ENCODE data around the gene BCL2L1. TPM values are rescaled to one million over a fixed set of nuclear protein-coding genes. Genes with fewer than 3 reads are reported as not detected.

Gene BCL2L1
- total RNA-seq, 2 donors from 2014 or later = 120 to 152 TPM

GRCh38 chr20:31701591-31701990 lies 21.1 kb downstream of the BCL2L1 start:
- peaks cover 9 to 34% of the 10 kb centered on the region in 2 donors for H3K36me3 Mint-ChIP-seq (ENCODE audit: insufficient read depth in 2 of 2)
- H3K9me3 Mint-ChIP-seq = peaks cover 0 to 1% of the 10 kb centered on the region in 2 donors
- H3K27ac Mint-ChIP-seq = peak overlapping the region; percentile 88
- no peaks in the 10 kb centered on the region for H3K27me3 Mint-ChIP-seq (ENCODE audit: low read depth)
- DNase-seq (no peak), ATAC-seq (replicated peaks in 1 of 2) (no peak)
- H3K4me1 Mint-ChIP-seq (ENCODE audit: low read depth) = peaks cover 77% of the 10 kb centered on the region
- peak overlapping the region in 1 of 2 donors; percentile 48 for H3K4me3 Mint-ChIP-seq

DNA sequence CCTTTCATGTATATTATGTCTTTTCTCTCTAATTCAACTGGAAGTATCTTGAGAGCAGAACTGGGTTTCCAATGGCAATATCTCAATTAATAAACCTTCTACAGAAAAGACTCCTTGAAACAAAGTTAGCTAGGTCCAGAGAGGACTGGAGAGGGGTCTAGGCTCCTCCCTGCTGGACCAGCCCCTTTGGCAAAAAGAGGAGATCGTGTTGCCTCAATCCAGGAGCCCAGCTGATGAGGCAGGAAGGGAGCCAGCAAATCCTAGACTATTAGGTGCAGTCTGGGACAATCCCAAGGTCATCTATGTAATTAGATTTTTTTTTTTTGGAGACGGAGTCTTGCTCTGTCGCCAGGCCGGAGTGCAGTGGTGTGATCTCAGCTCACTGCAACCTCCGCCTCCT lies 21.9 kb downstream of the BCL2L1 start:
- no peak for DNase-seq
- ATAC-seq (replicated peaks in 1 of 2) = no peak
- H3K9me3 Mint-ChIP-seq = peaks cover 0 to 1% of the 10 kb centered on the region in 2 donors
- H3K4me1 Mint-ChIP-seq (ENCODE audit: low read depth) = peaks cover 76% of the 10 kb centered on the region
- H3K36me3 Mint-ChIP-seq (ENCODE audit: insufficient read depth in 2 of 2) = peaks cover 9 to 37% of the 10 kb centered on the region in 2 donors
- peak overlapping the region; percentile 28 to 92 for H3K4me3 Mint-ChIP-seq
- H3K27me3 Mint-ChIP-seq (ENCODE audit: low read depth) = no peaks in the 10 kb centered on the region
- peak overlapping the region; percentile 99 for H3K27ac Mint-ChIP-seq

- peak overlapping the region; percentile 99 for H3K27ac Mint-ChIP-seq
- peaks cover 9 to 38% of the 10 kb centered on the region in 2 donors for H3K36me3 Mint-ChIP-seq (ENCODE audit: insufficient read depth in 2 of 2)
- peaks cover 0 to 1% of the 10 kb centered on the region in 2 donors for H3K9me3 Mint-ChIP-seq
- peak overlapping the region; percentile 43 to 92 for H3K4me3 Mint-ChIP-seq
- DNase-seq = no peak
- H3K4me1 Mint-ChIP-seq (ENCODE audit: low read depth) = peaks cover 78% of the 10 kb centered on the region
- no peak for ATAC-seq (replicated peaks in 1 of 2)
- no peaks in the 10 kb centered on the region for H3K27me3 Mint-ChIP-seq (ENCODE audit: low read depth)
Observed at GRCh38 chr20:31699801-31700728, 22.6 kb downstream of the BCL2L1 start.

DNA sequence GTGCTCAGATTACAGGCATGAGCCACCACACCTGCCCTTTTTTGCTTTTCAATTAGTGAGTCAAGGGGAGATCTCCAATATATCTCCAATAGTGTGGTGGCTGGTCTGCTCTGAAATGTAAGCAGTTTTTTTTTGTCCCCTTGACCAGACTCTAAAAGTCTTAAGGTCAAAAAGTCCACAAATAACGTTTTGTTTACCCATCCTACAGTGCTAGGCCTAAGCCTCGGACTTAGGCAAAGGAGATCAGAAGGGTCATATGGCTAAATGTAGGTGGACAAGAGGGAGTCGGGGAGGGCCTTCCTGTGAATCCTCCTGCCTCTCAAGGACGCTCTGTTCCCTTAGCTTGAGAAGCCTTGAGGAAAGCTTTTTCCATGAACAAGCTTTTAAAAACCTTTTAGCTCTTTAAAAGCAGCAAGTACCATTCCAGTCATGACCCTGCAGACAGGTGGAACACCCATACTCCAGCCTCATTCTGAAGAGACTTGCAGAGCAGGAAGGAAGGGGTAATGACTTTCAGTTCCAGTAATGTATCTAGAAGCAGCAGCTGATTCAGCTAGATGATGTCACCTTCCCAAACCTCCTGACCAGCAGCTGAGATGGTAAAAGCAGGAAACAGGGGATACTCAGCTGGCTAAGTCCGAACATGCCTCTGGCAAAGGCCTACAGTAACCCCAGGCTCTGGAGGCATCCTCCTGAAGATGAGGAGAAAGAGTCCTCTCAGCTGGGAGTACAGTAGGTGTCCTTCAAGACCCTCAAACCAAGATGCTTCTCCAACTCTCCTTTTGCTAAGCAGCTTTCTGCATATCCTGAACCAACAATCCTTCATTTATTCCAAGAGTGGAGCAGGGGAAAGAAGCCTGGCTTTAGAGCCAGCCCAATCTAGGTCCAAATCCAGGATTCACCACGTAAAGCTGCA lies 23.6 kb downstream of the BCL2L1 start:
- DNase-seq = peak; percentile 32 to 40
- Mint-ChIP-seq H3K4me1 (ENCODE audit: low read depth) (peaks cover 80% of the 10 kb centered on the region), H3K36me3 (ENCODE audit: insufficient read depth in 2 of 2) (peaks cover 9 to 38% of the 10 kb centered on the region in 2 donors), H3K9me3 (peaks cover 0 to 1% of the 10 kb centered on the region in 2 donors), H3K27me3 (ENCODE audit: low read depth) (no peaks in the 10 kb centered on the region), H3K27ac (peak overlapping the region; percentile 99), H3K4me3 (peak overlapping the region; percentile 65 to 92)
- ATAC-seq (replicated peaks in 1 of 2) = peak; percentile 90 to 96

DNA sequence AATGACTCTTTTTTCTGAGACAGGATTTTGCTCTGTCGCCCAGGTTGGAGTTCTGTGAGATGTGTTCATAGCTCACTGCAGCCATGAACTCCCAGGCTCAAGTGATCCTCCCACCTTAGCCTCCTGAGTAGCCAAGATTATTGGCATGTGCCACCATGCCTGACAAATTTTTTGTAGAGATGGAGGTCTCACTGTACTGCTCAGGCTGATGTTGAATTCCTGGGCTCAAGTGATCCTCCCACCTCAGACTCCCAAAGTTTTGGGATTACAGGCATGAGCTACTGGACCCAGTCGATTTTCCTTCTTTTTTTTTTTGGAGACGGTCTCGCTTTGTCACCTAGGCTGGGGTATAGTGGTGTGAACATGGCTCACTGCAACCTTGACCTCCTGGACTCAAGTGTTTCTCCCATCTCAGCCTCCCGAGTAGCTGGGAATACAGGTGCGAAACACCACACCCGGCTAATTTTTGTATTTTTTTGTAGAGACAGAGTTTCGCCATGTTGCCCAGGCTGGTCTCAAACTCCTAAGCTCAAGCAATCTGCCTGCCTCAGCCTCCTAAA lies 24.3 kb downstream of the BCL2L1 start:
- peaks cover 9 to 38% of the 10 kb centered on the region in 2 donors for H3K36me3 Mint-ChIP-seq (ENCODE audit: insufficient read depth in 2 of 2)
- peaks cover 84% of the 10 kb centered on the region for H3K4me1 Mint-ChIP-seq (ENCODE audit: low read depth)
- H3K27me3 Mint-ChIP-seq (ENCODE audit: low read depth) = no peaks in the 10 kb centered on the region
- no peak for ATAC-seq (replicated peaks in 1 of 2)
- DNase-seq = no peak
- peak overlapping the region; percentile 99 for H3K27ac Mint-ChIP-seq
- H3K9me3 Mint-ChIP-seq = peaks cover 0 to 1% of the 10 kb centered on the region in 2 donors
- H3K4me3 Mint-ChIP-seq = peak overlapping the region; percentile 65 to 92

GRCh38 chr20:31695849-31696804 lies 26.5 kb downstream of the BCL2L1 start:
- peaks cover 0 to 1% of the 10 kb centered on the region in 2 donors for H3K9me3 Mint-ChIP-seq
- no peak overlapping the region for H3K4me3 Mint-ChIP-seq
- DNase-seq = no peak
- H3K4me1 Mint-ChIP-seq (ENCODE audit: low read depth) = peaks cover 90% of the 10 kb centered on the region
- ATAC-seq (replicated peaks in 1 of 2) = no peak
- no peaks in the 10 kb centered on the region for H3K27me3 Mint-ChIP-seq (ENCODE audit: low read depth)
- peaks cover 9 to 38% of the 10 kb centered on the region in 2 donors for H3K36me3 Mint-ChIP-seq (ENCODE audit: insufficient read depth in 2 of 2)
- peak overlapping the region; percentile 72 for H3K27ac Mint-ChIP-seq

DNA sequence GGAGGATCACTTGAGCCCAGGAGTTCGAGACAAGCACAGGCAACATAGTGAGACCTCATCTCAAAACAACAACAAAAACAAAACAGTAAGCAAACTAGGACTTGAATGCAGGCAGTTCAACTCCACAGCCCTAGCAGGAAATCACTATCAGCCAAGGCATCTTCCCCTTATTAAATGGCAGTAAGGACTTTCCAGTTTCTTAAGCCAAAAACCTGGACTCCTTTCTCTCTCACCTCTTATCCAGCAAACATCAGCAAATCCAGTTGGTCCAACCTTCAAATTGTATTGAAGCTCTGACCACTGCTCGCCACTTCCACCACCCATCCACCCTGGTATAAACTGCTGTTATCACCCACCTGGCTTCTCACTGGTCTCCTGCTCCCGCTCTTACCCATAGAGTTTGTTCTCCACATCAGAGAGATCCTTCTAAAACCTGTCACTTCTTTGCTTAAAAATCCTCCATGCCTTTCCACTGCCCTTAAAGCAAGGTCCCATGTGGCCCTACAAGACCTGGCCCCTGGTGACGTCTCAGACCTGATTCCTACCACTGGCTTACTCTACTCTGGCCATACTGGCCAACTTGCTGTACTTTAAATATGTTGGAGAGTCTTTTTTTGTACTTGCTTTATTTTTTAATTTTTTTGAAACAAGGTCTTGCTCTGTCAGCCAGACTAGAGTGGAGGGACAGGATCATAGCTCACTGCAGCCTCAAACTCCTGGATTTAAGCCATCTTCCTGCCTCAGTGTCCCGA lies 27.6 kb downstream of the BCL2L1 start:
- Mint-ChIP-seq H3K27ac (peak overlapping the region; percentile 72), H3K4me1 (ENCODE audit: low read depth) (peaks cover 85% of the 10 kb centered on the region), H3K36me3 (ENCODE audit: insufficient read depth in 2 of 2) (peaks cover 9 to 35% of the 10 kb centered on the region in 2 donors), H3K9me3 (no peaks in the 10 kb centered on the region), H3K27me3 (ENCODE audit: low read depth) (no peaks in the 10 kb centered on the region), H3K4me3 (no peak overlapping the region)
- ATAC-seq (replicated peaks in 1 of 2) (no peak), DNase-seq (no peak)

DNA sequence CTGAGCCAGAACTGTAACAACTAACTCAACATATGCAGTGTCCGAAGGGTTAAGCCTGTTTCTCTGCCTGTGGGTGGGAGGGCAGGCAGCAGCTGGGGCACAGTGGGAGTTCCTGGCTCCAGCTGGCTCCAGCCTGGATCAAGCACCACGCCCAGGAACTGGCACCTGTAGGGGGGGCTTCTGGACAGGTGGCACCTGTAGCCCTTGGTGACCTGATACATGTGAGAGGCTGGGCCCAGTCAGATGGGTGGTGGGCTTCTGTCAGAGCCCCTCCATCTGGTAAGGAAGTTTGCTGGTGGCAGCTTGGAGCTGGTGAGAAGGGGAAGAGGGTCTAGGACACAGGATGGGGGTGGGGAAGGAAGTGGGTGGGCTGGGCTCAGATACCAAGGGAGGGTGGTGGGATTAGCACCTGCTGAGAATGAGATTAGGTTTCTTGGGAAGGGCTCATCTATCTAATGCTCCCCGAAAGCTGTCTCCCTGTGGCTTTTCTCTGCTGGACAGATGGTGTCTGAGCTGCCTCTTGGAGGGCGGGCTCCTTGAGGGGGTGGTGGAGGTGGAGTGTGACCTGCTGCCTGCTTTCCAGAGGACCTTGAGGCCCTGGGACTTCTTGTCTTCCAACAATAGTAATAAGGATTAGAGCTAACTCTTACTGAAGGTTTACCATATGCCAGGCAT lies 28.5 kb downstream of the BCL2L1 start:
- peaks cover 83% of the 10 kb centered on the region for H3K4me1 Mint-ChIP-seq (ENCODE audit: low read depth)
- H3K36me3 Mint-ChIP-seq (ENCODE audit: insufficient read depth in 2 of 2) = peaks cover 9 to 32% of the 10 kb centered on the region in 2 donors
- H3K4me3 Mint-ChIP-seq = no peak overlapping the region
- no peaks in the 10 kb centered on the region for H3K27me3 Mint-ChIP-seq (ENCODE audit: low read depth)
- no peaks in the 10 kb centered on the region for H3K9me3 Mint-ChIP-seq
- DNase-seq (no peak), ATAC-seq (replicated peaks in 1 of 2) (no peak)
- peak overlapping the region; percentile 72 for H3K27ac Mint-ChIP-seq

GRCh38 chr20:31693402-31693801 lies 29.3 kb downstream of the BCL2L1 start:
- ATAC-seq (replicated peaks in 1 of 2) = no peak

DNA sequence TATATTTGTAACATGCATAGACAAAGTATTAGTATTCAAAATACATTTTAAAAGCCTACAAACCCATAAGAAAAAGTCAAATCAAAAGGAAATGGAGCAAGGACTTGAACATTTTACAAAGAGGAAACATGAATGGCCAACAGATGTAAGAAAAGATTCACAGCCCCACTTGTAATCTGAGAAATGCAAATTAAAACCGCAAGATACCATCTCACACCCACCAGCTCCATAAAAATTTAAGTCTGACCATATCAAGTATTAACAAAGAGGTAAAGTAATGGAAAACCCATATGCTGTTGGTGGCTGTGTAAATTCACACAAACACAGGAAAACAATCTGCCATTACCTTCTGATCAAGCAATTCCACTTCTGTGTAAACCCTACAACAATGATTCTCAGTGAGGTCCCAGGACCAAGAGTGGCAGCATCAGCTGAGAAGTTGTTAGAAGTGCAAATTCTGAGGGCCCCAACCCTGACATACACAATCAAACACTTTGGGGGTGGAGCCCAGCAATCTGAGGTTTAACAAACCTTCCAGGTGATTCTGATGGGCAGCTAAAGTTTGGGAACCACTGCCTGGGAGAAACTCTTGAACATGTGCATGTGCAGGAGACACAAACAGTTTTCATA lies 30.9 kb downstream of the BCL2L1 start:
- H3K4me1 Mint-ChIP-seq (ENCODE audit: low read depth) = peaks cover 84% of the 10 kb centered on the region
- ATAC-seq (replicated peaks in 1 of 2) (no peak), DNase-seq (no peak)
- no peaks in the 10 kb centered on the region for H3K27me3 Mint-ChIP-seq (ENCODE audit: low read depth)
- H3K4me3 Mint-ChIP-seq = peak overlapping the region in 1 of 2 donors; percentile 4
- no peaks in the 10 kb centered on the region for H3K9me3 Mint-ChIP-seq
- peak overlapping the region; percentile 82 for H3K27ac Mint-ChIP-seq
- H3K36me3 Mint-ChIP-seq (ENCODE audit: insufficient read depth in 2 of 2) = peaks cover 13 to 34% of the 10 kb centered on the region in 2 donors

More at GRCh38 chr20:31693402-31693801, 29.3 kb downstream of the BCL2L1 start:
- no peaks in the 10 kb centered on the region for H3K9me3 Mint-ChIP-seq
- no peak overlapping the region for H3K27ac Mint-ChIP-seq
- peaks cover 9 to 32% of the 10 kb centered on the region in 2 donors for H3K36me3 Mint-ChIP-seq (ENCODE audit: insufficient read depth in 2 of 2)
- no peaks in the 10 kb centered on the region for H3K27me3 Mint-ChIP-seq (ENCODE audit: low read depth)
- peaks cover 83% of the 10 kb centered on the region for H3K4me1 Mint-ChIP-seq (ENCODE audit: low read depth)
- no peak for DNase-seq
- H3K4me3 Mint-ChIP-seq = no peak overlapping the region

Measured in activated T-cell treated with anti-CD3 and anti-CD28 coated beads, Interleukin-2, amount 50 U/mL, for 72 hours (primary cell).